HG03521 (cell line): ENCODE data around the gene BAHCC1.
"Not testable (repeated sequence)": the region's sequence is repeated elsewhere in the genome, so short reads cannot be mapped to it uniquely, and the experiment has no call there.

Source experiments
- ATAC-seq: cut with Tn5 transposase; IDR thresholded peaks from one replicate; pipeline ENCODE4 v1.9.1; 2021; ENCODE audit warnings: mild to moderate bottlenecking, moderate library complexity; ENCODE audit not compliant: unreplicated experiment

The BAHCC1 gene

GRCh38 chr17:81425716-81426392, 30.6 kb downstream of the BAHCC1 start:
- not testable (repeated sequence) for ATAC-seq

- no peak for ATAC-seq
Measured at GRCh38 chr17:81426393-81427172, 31.3 kb downstream of the BAHCC1 start.

- ATAC-seq: no peak
Measured at GRCh38 chr17:81427173-81428120, 32.2 kb downstream of the BAHCC1 start.

GRCh38 chr17:81428121-81428515, 32.9 kb downstream of the BAHCC1 start:
- ATAC-seq: no peak

- no peak for ATAC-seq
Measured at GRCh38 chr17:81428516-81428915, 33.3 kb downstream of the BAHCC1 start.

GRCh38 chr17:81428948-81429774, 33.9 kb downstream of the BAHCC1 start:
- no peak for ATAC-seq

GRCh38 chr17:81429821-81430551, 34.7 kb downstream of the BAHCC1 start:
- no peak for ATAC-seq

GRCh38 chr17:81431545-81432482, 36.6 kb downstream of the BAHCC1 start:
- ATAC-seq: no peak

- no peak for ATAC-seq
Measured at GRCh38 chr17:81432941-81433340, 37.7 kb downstream of the BAHCC1 start.

- no peak for ATAC-seq
Measured at GRCh38 chr17:81433656-81434055, 38.4 kb downstream of the BAHCC1 start.

- ATAC-seq: no peak
Measured at GRCh38 chr17:81434072-81434471, 38.8 kb downstream of the BAHCC1 start.

- no peak for ATAC-seq
Measured at GRCh38 chr17:81434681-81435417, 39.6 kb downstream of the BAHCC1 start.

- no peak for ATAC-seq
Measured at GRCh38 chr17:81435652-81436293, 40.5 kb downstream of the BAHCC1 start.

- ATAC-seq: no peak
Measured at GRCh38 chr17:81436294-81436849, 41.1 kb downstream of the BAHCC1 start.

- no peak for ATAC-seq
Measured at GRCh38 chr17:81437191-81437651, 42.0 kb downstream of the BAHCC1 start.

GRCh38 chr17:81438007-81438659, 42.9 kb downstream of the BAHCC1 start:
- no peak for ATAC-seq

- ATAC-seq: no peak
Measured at GRCh38 chr17:81438688-81439087, 43.4 kb downstream of the BAHCC1 start.
